Smooth muscle cell (in vitro differentiated cells): ENCODE measurements around the gene PNLIPRP3. TPM values are rescaled to one million over a fixed set of nuclear protein-coding genes. Genes with fewer than 3 reads are reported as not detected.

Experiments used
- DNase-seq: peaks from one replicate; lab custom pipeline; 2025; ENCODE audit not compliant: unreplicated experiment; lab: John Stamatoyannopoulos, UW
- H2AFZ ChIP-seq: fragments of 200-600 bp; sonication (generic); 2 replicates; pipeline ENCODE4 v1.6.0; 2016; ENCODE audit warnings: antibody characterized with exemption, low read depth, mild to moderate bottlenecking
- H3F3A ChIP-seq: fragments of 200-600 bp; sonication (generic); 2 replicates; pipeline ENCODE4 v1.6.0; 2017; ENCODE audit warnings: antibody characterized with exemption, low read depth
- H3K27ac ChIP-seq: fragments of 200-600 bp; sonication (generic); 2 replicates; pipeline ENCODE4 v1.5.1; 2016; ENCODE audit warnings: low read depth, mild to moderate bottlenecking
- H3K27me3 ChIP-seq: fragments of 200-600 bp; sonication (generic); 2 replicates; pipeline ENCODE4 v1.6.1; 2016; ENCODE audit warnings: low read depth, mild to moderate bottlenecking
- H3K36me3 ChIP-seq: fragments of 200-600 bp; sonication (generic); 2 replicates; pipeline ENCODE4 v1.5.1; 2016; ENCODE audit warnings: low read depth
- H3K4me1 ChIP-seq: fragments of 200-600 bp; sonication (generic); 2 replicates; pipeline ENCODE4 v1.5.1; 2016; ENCODE audit warnings: low read depth
- H3K4me2 ChIP-seq: fragments of 200-600 bp; sonication (generic); 2 replicates; pipeline ENCODE4 v1.6.0; 2016; ENCODE audit warnings: mild to moderate bottlenecking
- H3K4me3 ChIP-seq: fragments of 200-600 bp; sonication (generic); 2 replicates; pipeline ENCODE4 v1.5.1; 2016; ENCODE audit warnings: mild to moderate bottlenecking
- H3K79me2 ChIP-seq: fragments of 200-600 bp; sonication (generic); 2 replicates; pipeline ENCODE4 v1.6.0; 2016; ENCODE audit warnings: low read depth, mild to moderate bottlenecking
- H3K9ac ChIP-seq: fragments of 200-600 bp; sonication (generic); 2 replicates; pipeline ENCODE4 v1.6.0; 2016; ENCODE audit warnings: low read depth
- H3K9me3 ChIP-seq: fragments of 200-600 bp; sonication (generic); replicated peaks from 2 replicates; pipeline ENCODE4 v1.5.1; 2016; ENCODE audit warnings: low read depth
- H4K20me1 ChIP-seq: fragments of 200-600 bp; sonication (generic); 2 replicates; pipeline ENCODE4 v1.6.0; 2016; ENCODE audit warnings: low read depth
- WGBS: methylation state at CpG from one replicate; pipeline ENCODE4 v1.1.7; 2016; ENCODE audit warnings: low lambda C conversion rate; 5-methylcytosine and 5-hydroxymethylcytosine counted together
- polyA plus RNA-seq: library from polyadenylated mRNA; unstranded; fragments of >200 nt; fragmentation: Nextera tagmentation; extraction: Ambion mirVana; gene quantifications from 2 replicates; pipeline ENCODE4 v1.2.1, GENCODE V29; 2016
- total RNA-seq: library from RNA; depleted of rRNA; stranded (reverse); fragments of >200 nt; gene quantifications from 2 replicates; pipeline ENCODE4 v1.2.3, GENCODE V29; 2014
- TF ChIP-seq, protein P1 (sequence below): fragments of 200-600 bp; sonication (generic); IDR thresholded peaks from 2 replicates; pipeline ENCODE4 v1.5.1; 2017; ENCODE audit warnings: borderline replicate concordance, mild to moderate bottlenecking, antibody characterized with exemption; ENCODE audit not compliant: insufficient read depth, poor library complexity, severe bottlenecking

The PNLIPRP3 gene
- total and polyA plus RNA-seq, 2 experiments from 2014 or later, result 0.31 TPM; not detected in 1

DNA sequence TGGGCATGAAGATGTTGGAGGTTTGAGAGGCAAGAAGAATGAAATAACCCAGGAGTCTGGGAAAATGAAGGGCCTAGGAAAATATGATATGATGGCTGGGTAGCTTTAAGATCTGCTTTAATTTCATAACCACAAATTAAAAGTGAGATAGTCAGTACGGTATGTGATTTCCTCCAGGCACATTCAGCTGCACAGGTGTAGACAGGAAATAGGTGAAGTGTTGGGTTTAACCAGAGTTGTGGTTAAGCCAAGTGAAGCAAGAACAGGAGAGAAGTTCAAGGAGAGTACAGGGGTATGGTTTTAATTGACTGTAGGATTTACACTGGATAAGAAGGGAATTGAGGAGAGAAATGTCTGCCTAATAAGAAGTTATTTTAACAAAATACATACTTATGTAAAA, 2.6 kb downstream of the PNLIPRP3 start:
- H3K4me3 ChIP-seq, result no peak overlapping the region
- H3K36me3 ChIP-seq, result no peaks in the 10 kb centered on the region
- no peaks in the 10 kb centered on the region for H3K4me1 ChIP-seq
- no peak overlapping the region for H3K4me2 ChIP-seq
- 82% methylated on average over 1 of the region's 1 CpG for WGBS
- no peak for DNase-seq
- no peaks in the 10 kb centered on the region for H3K9me3 ChIP-seq
- no peak overlapping the region for H2AFZ ChIP-seq
- H3K27ac ChIP-seq, result no peak overlapping the region
- no peaks in the 10 kb centered on the region for H4K20me1 ChIP-seq
- no peak overlapping the region for H3K9ac ChIP-seq
- H3F3A ChIP-seq, result no peaks in the 10 kb centered on the region
- no peaks in the 10 kb centered on the region for H3K79me2 ChIP-seq
- no peaks in the 10 kb centered on the region for H3K27me3 ChIP-seq
- TF ChIP-seq, protein P1, sequence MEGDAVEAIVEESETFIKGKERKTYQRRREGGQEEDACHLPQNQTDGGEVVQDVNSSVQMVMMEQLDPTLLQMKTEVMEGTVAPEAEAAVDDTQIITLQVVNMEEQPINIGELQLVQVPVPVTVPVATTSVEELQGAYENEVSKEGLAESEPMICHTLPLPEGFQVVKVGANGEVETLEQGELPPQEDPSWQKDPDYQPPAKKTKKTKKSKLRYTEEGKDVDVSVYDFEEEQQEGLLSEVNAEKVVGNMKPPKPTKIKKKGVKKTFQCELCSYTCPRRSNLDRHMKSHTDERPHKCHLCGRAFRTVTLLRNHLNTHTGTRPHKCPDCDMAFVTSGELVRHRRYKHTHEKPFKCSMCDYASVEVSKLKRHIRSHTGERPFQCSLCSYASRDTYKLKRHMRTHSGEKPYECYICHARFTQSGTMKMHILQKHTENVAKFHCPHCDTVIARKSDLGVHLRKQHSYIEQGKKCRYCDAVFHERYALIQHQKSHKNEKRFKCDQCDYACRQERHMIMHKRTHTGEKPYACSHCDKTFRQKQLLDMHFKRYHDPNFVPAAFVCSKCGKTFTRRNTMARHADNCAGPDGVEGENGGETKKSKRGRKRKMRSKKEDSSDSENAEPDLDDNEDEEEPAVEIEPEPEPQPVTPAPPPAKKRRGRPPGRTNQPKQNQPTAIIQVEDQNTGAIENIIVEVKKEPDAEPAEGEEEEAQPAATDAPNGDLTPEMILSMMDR, result no peak

GRCh38 chr10:116431598-116431997, 4.0 kb downstream of the PNLIPRP3 start:
- H2AFZ ChIP-seq, result no peak overlapping the region
- WGBS, result 83% methylated on average over 2 of the region's 2 CpGs
- H3K9me3 ChIP-seq, result no peaks in the 10 kb centered on the region
- H3K4me2 ChIP-seq, result no peak overlapping the region
- no peaks in the 10 kb centered on the region for H3K4me1 ChIP-seq
- no peaks in the 10 kb centered on the region for H3K27me3 ChIP-seq
- H3K36me3 ChIP-seq, result no peaks in the 10 kb centered on the region
- no peak overlapping the region for H3K4me3 ChIP-seq
- H3K9ac ChIP-seq, result no peak overlapping the region
- no peak for DNase-seq
- H3K79me2 ChIP-seq, result no peaks in the 10 kb centered on the region
- no peaks in the 10 kb centered on the region for H4K20me1 ChIP-seq
- H3F3A ChIP-seq, result no peaks in the 10 kb centered on the region
- no peak overlapping the region for H3K27ac ChIP-seq
- TF ChIP-seq, protein P1, result no peak

DNA sequence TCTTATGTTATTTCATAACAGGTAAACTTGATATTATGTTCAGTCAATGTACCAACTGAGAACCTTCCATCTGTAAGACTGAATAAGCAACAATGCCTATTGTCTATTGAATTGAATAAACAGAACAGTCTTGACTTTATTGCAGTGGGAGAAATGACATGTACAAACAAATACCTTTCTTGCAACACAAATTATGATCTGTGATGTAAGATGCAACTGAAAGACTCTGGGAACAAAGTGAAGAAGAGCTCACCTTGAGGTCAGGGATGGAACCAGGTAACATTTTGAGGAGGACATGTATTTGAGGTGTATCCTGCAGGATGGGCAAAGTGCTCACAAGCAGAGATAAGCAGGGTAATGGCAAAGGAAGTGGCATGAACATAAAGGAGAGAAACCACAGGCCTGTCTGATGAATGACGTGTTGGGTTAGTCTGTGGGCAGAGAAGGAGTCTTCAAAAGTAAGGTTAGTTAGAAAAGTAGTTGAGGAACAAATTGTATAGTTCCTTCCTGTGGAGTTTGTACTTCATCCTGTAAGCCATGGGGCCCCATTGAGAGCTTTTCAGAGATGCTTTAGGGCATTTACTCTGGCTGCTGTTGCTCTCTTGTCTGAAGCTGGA, 9.5 kb downstream of the PNLIPRP3 start:
- TF ChIP-seq, protein P1, result no peak
- H3K4me1 ChIP-seq, result no peaks in the 10 kb centered on the region
- no peak for DNase-seq
- H3K27me3 ChIP-seq, result peaks cover 11% of the 10 kb centered on the region
- no peaks in the 10 kb centered on the region for H4K20me1 ChIP-seq
- no peaks in the 10 kb centered on the region for H3K79me2 ChIP-seq
- H3K4me3 ChIP-seq, result no peak overlapping the region
- H3K9me3 ChIP-seq, result no peaks in the 10 kb centered on the region
- H3K4me2 ChIP-seq, result no peak overlapping the region
- no peaks in the 10 kb centered on the region for H3F3A ChIP-seq
- H3K36me3 ChIP-seq, result no peaks in the 10 kb centered on the region
- no peak overlapping the region for H3K9ac ChIP-seq
- H2AFZ ChIP-seq, result no peak overlapping the region
- 89% methylated on average over 1 of the region's 1 CpG for WGBS
- no peak overlapping the region for H3K27ac ChIP-seq
